GM21381 (cell line): Measurements from ENCODE around the gene ACER1.
"Not testable (repeated sequence)": the region's sequence is repeated elsewhere in the genome, so short reads cannot be mapped to it uniquely, and the experiment has no call there.

Source experiments
- ATAC-seq: cut with Tn5 transposase; IDR thresholded peaks from one replicate; pipeline ENCODE4 v1.9.1; 2021; ENCODE audit warnings: mild to moderate bottlenecking, moderate library complexity; ENCODE audit not compliant: unreplicated experiment

ACER1 gene

DNA sequence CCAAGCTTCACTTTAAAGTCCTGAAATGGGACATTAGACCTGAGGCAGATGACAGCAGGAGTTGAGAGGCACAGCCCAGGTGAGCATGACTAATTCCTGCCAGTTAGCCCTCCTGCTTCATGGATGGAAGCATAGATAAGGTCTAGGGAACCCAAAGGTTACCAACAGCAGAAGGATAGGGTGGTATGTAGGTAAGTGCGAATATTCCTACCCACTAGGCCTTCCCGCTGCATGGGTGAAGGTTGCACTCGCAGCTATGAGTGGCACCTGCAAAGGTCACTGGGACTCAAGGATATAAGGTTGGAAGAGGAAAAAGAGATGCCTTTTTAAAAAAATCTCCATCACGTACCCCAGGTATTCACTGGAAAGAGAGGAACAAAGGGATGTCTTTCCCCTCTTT lies 41.4 kb downstream of the ACER1 start:
- no peak for ATAC-seq

DNA sequence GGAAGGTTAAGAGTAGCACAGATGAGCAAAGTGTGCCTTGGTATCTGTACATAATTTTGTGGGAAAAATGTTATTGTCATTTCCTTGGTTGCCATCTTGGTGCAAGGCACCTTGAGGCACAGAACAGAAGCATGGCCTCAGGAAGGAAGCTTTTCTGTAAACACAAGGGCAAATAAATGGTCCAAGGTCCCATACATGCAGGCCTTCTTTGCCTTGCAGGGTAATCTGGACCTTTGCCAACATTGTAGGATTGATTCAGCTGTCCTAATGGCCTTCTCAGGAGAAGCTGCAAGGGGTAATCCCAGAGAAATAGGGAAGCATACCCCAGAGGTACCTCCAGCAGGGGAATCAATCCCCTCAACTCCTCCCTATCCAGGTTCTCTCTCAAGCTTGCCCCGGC lies 44.7 kb downstream of the ACER1 start:
- no peak for ATAC-seq

DNA sequence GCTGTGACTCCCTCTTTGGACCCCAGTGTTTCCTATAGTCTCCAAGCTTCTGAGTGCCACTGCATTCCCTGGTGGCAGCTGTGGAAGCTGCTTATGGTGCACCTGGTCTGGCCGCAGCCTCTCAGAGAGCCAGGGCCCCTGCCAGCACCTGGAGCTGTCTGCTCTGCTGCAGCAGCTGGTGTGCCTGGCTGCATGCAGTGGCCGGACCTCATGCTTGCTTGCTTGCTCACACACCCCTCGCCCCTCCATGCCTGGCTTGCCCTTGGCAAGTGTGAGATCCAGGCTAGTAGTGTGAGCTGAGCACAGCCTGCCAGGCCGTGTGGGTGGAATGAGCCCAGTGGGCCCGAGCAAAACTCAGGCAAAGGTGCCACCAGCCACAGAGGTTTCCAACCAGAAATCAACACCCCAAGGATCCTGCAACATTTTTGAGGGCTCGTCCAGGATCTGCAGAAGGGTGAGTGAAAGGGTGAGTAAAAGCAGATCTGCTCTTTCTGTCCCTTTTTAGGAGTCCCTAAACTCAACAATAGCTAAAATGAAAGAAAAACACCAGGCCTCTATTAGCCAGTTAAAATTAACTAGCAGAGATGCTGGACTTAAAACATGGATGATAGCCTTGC lies 46.0 kb downstream of the ACER1 start:
- ATAC-seq: no peak

DNA sequence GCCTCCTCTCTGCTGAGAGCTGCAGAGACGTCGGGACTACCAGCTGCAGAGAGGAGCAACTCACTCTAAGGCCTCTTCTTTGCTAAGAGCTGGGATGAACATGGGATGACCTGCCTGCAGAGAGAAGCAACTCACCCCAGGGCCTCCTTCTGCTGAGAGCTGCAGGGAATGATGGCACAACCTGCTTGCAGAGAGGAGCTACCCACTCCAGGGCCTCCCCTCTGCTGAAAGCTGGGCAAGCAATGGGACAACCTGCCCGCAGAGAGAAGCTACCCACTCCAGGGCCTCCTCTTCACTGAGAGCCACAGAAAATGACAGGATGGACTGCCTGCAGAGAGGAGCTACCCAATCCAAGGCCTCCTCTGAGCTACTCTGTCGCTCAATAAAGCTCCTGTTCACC lies 46.7 kb downstream of the ACER1 start:
- ATAC-seq: no peak

DNA sequence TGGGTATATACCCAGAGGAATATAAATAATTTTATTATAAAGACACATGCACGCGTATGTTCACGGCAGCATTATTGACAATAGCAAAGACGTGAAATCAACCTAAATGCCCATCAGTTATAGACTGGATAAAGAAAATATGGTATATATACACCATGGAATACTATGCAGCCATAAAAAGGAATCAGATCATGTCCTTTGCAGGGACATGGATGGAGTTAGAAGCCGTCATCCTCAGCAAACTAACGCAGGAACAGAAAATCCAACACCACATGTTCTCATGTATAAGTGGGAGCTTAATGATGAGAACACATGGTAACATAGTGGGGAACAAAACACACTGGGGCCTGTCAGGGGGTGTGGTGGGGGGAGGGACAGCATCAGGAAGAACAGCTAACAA lies 51.0 kb downstream of the ACER1 start:
- not testable (repeated sequence) for ATAC-seq

DNA sequence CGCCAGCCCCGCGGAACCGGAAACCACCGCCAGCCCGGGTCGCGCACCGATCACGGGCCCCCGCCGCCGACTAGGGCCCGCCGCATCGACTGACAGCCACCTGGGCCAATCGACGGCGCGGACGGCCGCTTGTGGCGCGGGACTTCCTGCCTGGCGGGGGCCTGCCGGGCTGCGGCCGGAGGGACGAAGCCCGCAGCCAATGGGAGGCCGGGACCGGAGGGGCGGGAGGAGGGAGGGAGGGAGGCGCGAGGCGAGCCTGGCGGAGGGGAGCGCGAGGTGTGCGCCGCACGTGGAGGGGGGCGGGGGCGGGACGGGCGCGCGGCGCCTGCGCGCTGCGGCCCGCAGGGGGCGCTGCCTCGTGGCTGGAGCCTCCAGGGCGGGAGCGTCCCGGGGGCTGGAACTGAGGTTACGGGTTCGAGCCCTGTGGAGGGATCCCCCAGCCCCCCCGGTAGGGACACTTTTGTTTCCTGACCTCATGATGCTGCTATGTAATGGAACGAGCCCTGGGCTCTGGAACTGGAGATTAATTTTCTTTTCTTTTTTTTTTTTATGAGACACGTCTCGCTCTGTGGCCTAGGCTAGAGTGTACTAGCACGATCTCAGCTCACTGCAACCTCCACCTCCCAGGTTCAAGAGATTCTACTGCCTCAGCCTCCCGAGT lies 53.4 kb downstream of the ACER1 start, which contains the start of gene MLLT1:
MLLT1 (minus strand) TSS at position 45 of the 661 bp plus-strand sequence. CDS start 191 bp downstream, outside the sequence.
- peak; percentile 86 for ATAC-seq

DNA sequence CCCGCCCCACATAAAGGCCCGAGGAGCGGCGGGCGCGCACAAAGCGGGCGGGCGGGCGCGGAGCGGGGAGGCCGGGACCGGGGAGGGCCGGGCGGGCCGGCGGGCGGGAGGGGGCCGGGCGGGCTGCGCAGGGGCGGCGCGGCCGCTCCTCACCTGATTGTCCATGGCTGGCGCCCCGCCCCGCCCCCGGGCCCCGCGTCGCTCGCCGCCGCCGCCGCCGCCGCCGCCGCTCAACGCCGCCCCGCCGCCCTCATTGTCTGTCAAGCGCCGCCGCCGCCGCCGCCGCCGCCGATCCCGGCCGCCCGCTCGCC lies 53.8 kb downstream of the ACER1 start:
- peak; percentile 30 for ATAC-seq

DNA sequence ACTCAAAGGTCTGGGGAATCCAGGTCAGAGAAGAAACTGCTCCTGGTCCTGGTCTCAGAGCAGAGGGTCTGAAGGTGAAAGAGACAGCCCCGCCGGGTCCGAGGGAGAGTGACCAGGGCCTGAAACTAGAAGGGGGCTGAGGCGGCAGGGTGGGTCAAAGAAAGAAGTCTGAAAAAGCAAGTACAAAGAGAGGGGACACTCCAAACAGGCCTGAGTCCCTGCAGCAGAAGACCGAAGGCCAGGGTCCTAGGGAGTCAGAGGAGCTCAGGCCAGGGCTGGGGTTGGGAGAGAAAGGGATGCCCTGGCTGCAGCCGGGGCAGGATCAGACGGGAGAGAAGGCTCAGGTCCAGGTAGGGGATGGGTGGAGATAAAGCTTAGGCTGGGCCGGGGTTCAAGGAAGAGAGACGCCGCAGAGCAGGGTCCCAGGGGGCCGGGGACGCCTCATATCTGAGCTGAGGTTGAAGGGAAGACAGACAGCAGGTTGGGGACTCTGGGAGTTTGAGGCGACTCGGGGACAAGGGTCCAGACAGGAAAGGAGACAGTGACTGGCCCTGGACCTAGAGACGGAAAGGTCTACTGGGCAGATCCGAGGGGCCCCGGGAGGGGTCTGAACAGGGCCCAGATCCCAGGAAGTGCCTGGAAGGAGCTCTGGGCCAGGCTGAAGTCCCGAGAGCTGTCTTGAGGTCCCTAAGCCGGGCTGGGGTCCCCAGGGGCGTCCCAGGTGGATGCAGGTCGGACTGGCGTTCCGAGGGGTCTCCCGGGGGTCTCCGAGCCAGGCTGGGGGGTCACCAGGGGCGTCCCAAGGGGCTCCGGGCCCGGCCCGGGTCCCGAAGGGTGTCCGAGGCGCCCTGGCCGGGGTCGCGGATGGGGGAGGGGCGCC lies 54.4 kb downstream of the ACER1 start:
- no peak for ATAC-seq

DNA sequence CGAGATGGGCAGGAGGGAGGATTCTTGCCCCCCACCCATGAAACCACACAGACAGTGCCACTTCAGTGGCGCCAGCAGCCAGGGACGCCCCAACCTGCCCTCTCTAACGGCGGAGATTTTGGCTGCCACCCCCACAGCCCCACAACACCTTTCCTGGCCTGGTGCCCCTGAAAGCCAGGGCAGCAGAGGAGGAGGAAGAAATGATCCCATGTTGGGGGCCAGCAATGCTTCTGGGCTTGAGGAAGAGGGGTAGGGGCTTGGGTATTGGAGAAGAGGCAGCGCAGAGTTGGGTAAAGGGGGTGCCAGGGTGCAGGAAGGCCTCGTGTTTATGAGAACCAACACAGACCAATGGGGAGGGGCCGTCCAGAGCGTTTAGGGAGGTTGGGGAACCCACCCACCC lies 55.4 kb downstream of the ACER1 start:
- ATAC-seq: no peak

DNA sequence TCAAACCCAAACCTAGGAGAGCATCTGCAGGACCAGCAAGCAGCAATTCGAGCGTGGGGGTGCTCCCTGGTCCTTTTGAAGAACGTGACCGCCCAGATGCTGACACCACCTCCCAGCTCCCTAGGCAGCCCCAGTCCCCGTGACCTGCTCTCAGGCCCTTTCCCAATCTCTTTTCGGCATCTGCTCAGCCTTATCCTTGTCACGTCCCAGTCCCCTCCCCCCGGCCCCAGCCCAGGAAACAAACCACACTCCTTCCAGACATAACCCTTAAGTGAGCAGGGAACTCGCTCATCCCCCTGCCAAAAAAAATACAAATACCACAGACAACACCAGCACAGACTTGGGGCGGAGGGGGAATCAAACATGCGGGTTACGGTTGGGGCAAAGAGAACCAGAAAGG lies 57.0 kb downstream of the ACER1 start:
- ATAC-seq: no peak

DNA sequence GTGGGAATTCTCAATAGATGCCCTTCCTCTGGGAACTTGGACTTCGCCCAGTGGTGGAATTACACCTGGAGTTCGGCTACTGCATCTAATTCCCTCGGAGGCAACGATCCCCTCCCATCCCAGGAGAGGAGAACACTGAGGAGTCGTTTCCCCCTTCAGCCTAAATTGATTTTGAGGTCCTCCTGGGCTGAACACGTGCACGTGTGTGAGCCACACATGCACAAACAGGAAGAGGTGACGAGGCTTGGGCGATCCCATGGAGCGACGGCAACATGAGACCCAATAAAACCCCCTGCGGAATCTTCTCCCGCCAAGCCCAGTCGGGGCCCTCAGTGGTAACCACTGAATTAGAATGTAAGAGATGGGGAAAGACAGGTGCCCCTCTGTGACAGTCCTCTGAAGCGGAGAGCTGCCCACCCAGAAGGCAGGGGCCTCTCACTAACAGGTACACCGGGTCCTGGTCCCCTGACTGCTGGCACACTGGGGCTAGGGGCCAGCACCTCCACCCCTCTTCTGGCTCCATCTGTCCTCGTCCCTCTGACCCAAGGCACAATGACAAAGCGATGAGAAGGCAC lies 58.2 kb downstream of the ACER1 start:
- no peak for ATAC-seq

DNA sequence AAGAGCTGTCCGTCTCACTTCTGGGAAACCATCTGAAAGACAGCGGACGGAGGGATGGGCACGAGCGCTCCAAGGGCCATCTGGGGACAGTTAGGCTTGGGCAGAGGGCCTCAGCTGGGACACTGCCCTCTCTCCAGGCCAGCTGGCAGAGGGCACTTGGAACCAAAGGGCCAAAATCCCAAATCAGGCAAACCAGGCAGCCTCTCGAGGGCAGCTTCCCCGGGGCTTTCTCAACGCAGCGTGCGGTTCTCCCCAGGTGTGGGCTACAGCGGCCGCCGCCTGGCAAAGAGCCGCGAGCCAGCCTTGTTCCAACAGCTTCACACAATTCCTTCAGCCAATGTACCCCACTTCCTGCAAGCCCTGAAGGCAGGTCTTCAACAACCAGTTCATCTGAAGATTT lies 58.7 kb downstream of the ACER1 start:
- ATAC-seq: no peak

DNA sequence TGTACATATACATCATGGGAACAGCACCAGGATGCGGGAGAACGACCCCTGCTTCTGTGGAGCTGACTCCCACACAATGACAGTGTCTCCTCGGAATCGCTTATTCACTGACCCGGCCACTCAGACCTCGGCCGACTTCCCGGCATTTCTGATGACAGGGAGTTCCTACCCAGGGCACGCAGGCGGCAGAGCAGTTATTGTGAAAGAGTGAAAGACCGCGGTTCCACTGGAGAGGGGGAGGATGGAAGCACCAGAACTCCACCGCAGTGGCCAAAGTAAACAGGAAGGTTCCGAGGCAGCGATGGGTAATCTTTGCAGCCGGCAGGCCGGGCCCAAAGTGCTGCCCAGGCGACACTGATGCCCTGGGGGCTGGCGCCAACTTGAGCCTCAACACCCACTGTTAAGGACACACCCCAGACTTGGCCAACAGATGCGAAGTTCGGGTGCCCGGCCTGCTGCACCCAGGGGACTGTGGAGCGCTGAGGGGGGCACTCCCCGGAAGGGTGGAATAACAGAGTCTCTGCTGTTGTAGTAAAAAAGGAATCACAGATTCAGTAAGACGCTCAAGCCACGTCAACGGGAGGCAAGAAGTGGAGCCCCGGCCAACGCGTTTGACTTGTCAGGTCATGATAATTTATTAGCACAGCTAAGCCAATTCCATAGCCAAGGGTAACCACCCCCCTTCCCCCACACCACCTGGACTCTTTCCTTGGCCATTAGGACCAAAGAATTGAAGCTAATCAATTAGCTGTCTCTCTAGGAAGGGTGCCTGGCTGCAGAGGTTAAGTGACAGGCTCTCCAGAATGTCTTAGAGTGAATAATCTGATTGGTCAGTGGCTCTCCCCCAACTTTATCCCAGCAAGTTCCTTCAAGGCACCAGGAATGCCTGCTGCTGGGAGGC lies 59.5 kb downstream of the ACER1 start:
- no peak for ATAC-seq

DNA sequence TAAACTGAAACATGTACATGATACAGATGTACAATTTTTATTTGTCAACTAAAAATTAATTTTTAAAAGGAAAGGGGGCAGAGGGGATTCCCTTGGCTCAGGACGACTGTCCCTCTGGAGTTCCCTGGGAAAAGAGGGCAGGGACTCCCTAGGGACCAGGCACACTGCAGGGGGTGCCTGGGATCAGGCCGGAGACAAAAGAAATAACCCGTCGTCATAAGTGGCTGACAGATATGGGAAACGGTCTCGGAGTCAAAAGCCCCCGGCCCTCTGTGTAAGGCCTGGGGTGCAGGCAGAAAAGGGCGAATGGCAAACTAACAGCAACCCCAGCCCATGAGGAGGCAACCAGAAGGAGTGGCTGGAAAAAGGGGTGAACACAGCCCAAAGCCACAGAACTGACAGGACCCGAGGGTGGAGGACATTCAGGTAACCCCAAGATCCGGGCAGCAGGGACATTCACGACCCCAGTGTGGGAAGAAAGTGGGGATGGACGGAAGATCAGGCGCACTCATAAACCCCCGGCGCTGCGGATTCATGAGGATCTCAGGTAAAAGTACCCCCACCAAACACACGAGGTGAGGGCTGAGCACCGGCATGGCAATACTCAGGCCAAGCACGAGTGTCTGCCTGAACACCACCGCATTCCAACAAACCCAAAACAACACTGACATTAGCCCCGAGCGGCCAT lies 60.4 kb downstream of the ACER1 start:
- ATAC-seq: no peak

DNA sequence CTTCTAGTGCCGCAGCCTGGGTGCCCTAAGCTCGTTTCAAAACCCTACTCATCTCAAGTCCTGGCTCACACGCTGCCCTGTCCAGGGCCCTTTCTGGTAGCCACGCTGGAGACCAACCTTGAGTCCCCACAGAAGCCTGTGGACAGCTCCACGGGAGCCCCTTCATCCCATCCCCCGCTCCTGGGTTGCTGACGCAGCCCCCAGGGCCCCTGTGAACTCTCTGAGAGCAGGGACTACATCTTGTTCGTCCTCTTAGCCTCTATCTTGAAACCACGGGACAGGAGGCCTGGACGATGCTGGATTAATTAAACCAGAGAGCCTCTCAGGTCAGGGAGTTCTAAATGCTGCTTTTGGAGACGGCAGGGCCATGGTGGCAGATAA lies 61.0 kb downstream of the ACER1 start:
- no peak for ATAC-seq

DNA sequence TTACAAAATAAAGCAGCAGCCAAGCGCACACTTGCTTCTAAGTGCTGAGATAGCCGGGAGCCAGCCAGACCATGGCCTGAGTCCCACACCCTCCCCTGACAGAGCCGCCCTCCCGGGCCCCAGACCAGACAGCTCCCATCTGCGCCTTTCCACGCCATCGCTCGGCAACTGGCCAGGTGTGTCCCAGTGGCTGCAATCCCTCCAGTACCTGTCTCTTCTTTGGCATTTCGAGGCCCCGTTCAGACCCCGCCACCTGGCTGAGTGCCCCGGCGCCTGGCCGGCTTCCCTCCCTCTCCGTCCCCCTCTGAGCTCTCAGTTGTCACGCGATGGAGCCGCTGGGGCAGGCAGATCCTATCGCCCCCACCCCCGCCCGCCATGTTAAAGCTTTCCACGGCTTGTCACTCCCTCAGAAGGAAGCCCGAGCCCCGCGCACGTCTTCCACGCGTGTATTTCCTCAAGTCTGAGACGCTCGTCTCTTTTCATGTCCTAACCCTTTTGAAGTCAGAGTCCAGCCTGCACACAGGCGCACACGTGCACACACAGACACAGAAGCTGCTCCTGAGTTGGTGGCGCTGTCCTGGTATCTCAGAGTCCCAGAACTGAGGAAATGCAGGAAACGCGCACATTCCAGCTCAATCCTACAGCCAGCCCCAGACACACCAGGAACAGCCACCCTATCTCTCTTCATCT lies 61.5 kb downstream of the ACER1 start:
- no peak for ATAC-seq

DNA sequence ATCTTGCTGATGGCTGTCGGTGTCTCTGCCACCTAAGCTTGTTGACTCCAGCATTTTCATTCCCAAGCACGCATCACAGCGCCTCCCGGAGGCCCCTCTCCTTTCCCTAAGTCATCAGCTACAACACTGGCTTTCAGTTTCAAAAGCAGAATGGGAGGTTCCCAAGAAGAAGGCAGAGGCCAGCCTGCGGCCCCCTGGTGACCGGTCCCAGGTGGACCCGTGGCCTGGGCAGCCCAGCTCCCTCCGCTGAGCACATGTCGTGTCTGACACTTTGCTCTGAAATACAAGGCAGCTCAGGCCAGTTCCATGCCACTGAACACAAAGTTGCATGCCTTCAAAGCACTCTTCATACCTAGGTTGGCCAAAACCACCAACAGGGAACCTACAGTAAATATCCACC lies 62.2 kb downstream of the ACER1 start:
- ATAC-seq: no peak

DNA sequence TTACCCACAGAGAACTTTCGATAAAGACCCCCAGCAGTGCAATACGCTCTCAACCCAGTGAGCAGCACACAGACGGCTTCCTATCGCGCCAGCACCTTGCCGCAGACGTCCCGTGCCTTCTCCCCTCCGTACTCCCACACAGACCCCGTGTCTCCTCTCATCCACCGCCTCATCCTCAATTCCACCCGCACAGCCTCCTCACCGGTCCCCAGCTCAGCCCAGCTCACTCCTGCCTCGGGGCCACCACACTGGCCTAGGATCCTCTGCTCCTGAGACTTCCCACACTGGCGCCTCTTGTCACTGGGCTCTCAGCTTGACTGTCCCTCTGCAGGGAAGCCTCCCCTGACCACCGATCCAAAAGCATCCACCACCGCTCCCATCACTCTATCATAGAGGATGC lies 62.6 kb downstream of the ACER1 start:
- no peak for ATAC-seq

DNA sequence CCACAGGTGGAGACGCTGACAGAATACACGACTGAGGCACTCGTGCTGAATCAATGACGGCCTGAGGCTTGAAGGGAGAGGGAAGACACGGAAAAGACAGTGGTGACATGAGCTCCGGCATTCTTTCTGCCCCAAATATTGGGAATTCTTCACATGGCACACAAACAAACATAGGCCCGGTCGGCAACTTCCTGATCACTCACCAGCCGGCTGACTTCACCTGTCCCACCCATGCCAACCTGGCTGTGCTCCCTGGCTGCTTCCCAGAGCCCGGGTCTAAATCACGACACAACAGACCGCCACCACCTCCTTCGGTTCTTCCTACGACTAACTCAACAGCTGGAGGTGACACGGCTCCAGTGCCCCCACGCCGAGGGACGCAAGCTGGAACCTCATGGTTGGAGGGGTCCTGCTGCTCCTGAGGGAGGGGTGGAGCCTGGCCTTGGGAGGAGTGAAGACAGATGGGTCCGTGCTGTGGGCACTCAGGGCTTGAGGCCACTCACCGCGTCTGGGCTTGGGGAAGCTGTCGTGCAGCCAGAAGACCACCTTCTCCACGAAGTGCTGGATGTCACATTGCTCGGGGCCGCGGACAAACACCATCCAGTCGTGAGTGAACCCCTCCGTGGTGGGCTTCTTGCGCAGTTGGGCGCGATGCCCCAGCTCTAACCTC lies 63.2 kb downstream of the ACER1 start:
- no peak for ATAC-seq
